Caco-2 (cell line): ENCODE results near the gene B4GALT4. TPM values are rescaled to one million over a fixed set of nuclear protein-coding genes. Genes with fewer than 3 reads are reported as not detected.

ENCODE experiments used
- BruUV-seq: library from RNA; stranded (reverse); fragments of 400-500 nt; replicated peaks from 2 replicates; lab custom pipeline; 2021; lab: Mats Ljungman, UMichigan
- CTCF ChIA-PET: fragments of 300-600 bp; sonication (Branson Sonifier 250); formaldehyde crosslinking; loops from one replicate; lab custom pipeline; 2022; ENCODE audit warnings: antibody characterized with exemption; lab: Charles Lee
- POLR2A ChIA-PET: fragments of 300-600 bp; sonication (Branson Sonifier 250); formaldehyde crosslinking; loops from one replicate; lab custom pipeline; 2022; ENCODE audit warnings: antibody characterized with exemption; lab: Charles Lee
- DNase-seq, 2 experiments: peaks; one replicate each; pipeline versions ENCODE4 v3.0.0 to v3.0.0-alpha.2; 2020 to 2022
- H3K27me3 ChIP-seq: replicated peaks from 2 replicates; pipeline ENCODE4 v1.6.0; 2011; ENCODE audit warnings: low read length; ENCODE audit not compliant: control insufficient read depth, insufficient read depth
- H3K36me3 ChIP-seq: 2 replicates; pipeline ENCODE4 v1.5.1; 2011; ENCODE audit warnings: low read length; ENCODE audit not compliant: control insufficient read depth, insufficient read depth
- H3K4me1 ChIP-seq: fragments of 250-450 bp; sonication (Bioruptor Pico); 2 replicates; pipeline ENCODE4 v1.5.1; 2020; ENCODE audit warnings: mild to moderate bottlenecking
- H3K4me3 ChIP-seq: 2 replicates; pipeline ENCODE4 v1.5.1; 2011; ENCODE audit warnings: low read depth, mild to moderate bottlenecking, control low read depth, low read length
- H3K9me3 ChIP-seq: fragments of 250-450 bp; sonication (Bioruptor Pico); 2 replicates; pipeline ENCODE4 v1.5.1; 2020; ENCODE audit warnings: mild to moderate bottlenecking, moderate library complexity
- H3K27ac Mint-ChIP-seq: one replicate; pipeline ENCODE4 v1.8.0; 2022; ENCODE audit warnings: mixed read lengths; ENCODE audit not compliant: unreplicated experiment
- H3K27me3 Mint-ChIP-seq: one replicate; pipeline ENCODE4 v1.8.0; 2022; ENCODE audit warnings: mixed read lengths; ENCODE audit not compliant: insufficient read depth, unreplicated experiment
- H3K36me3 Mint-ChIP-seq: one replicate; pipeline ENCODE4 v1.8.0; 2022; ENCODE audit warnings: mild to moderate bottlenecking, mixed read lengths; ENCODE audit not compliant: insufficient read depth, unreplicated experiment
- H3K4me1 Mint-ChIP-seq: one replicate; pipeline ENCODE4 v1.8.0; 2022; ENCODE audit warnings: low read depth, mixed read lengths; ENCODE audit not compliant: unreplicated experiment
- H3K4me3 Mint-ChIP-seq: one replicate; pipeline ENCODE4 v1.8.0; 2022; ENCODE audit warnings: mild to moderate bottlenecking, moderate library complexity, mixed read lengths; ENCODE audit not compliant: unreplicated experiment
- H3K9me3 Mint-ChIP-seq: one replicate; pipeline ENCODE4 v1.8.0; 2022; ENCODE audit warnings: mixed read lengths; ENCODE audit not compliant: unreplicated experiment
- CTCF ChIP-seq, 2 experiments: fragments of 200-600 bp in 1 of 2; IDR thresholded peaks; 1 replicate in 1 of 2; 2 replicates in 1 of 2; pipeline versions ENCODE4 v1.5.1 to v1.8.0; 2011 to 2022; ENCODE audit warnings: antibody characterized with exemption in 1 of 2, control low read depth in 1 of 2, inconsistent platforms in 1 of 2, low read depth in 1 of 2, low read length in 1 of 2, mild to moderate bottlenecking in 1 of 2, moderate library complexity in 1 of 2; ENCODE audit not compliant: insufficient read depth in 1 of 2, severe bottlenecking in 1 of 2, unreplicated experiment in 1 of 2
- intact Hi-C: fragments of 100-400 bp; cut with micrococcal nuclease; formaldehyde crosslinking; loops from one replicate; pipeline ENCODE4 v1.10.0; 2022; ENCODE audit not compliant: unreplicated experiment
- total RNA-seq: library from RNA; stranded (reverse); gene quantifications from 2 replicates; pipeline ENCODE4 v1.2.3, GENCODE V29; 2022

B4GALT4 gene
- total RNA-seq, 1 experiment from 2014 or later = 59.7 TPM

GRCh38 chr3:119228373-119229145 lies 12.1 kb downstream of the B4GALT4 start:
- Histone ChIP-seq H3K4me3 (no peak overlapping the region), H3K9me3 (no peaks in the 10 kb centered on the region), H3K36me3 (peaks cover 3% of the 10 kb centered on the region; the same call in 1 of the 2 replicates), H3K27me3 (no peaks in the 10 kb centered on the region), H3K4me1 (no peaks in the 10 kb centered on the region)
- CTCF ChIA-PET = no interaction called here
- TF ChIP-seq CTCF (IDR thresholded peaks at IDR 0.05; ENCODE audit: insufficient read depth in 1 of 2, low read depth in 1 of 2, low read length in 1 of 2, severe bottlenecking in 1 of 2, unreplicated experiment in 1 of 2) = no peak
- H3K4me3 Mint-ChIP-seq = no peak overlapping the region
- intact Hi-C loops = no loop called here
- POLR2A ChIA-PET = interaction anchor here (0.9 kb wide), 1 partner anchor 12 kb away, joined by 4 read pairs; the partner anchor contains the start of gene B4GALT4
- peaks cover 63% of the 10 kb centered on the region for H3K36me3 Mint-ChIP-seq
- H3K4me1 Mint-ChIP-seq = no peaks in the 10 kb centered on the region
- no peak for DNase-seq
- no peak overlapping the region for H3K27ac Mint-ChIP-seq
- no peaks in the 10 kb centered on the region for H3K9me3 Mint-ChIP-seq
- no TSS peak for BruUV-seq
- H3K27me3 Mint-ChIP-seq = no peaks in the 10 kb centered on the region

- Mint-ChIP-seq H3K4me1 (peaks cover 10% of the 10 kb centered on the region), H3K9me3 (no peaks in the 10 kb centered on the region), H3K36me3 (peaks cover 67% of the 10 kb centered on the region), H3K4me3 (no peak overlapping the region), H3K27me3 (no peaks in the 10 kb centered on the region), H3K27ac (no peak overlapping the region)
- H3K4me3 ChIP-seq = no peak overlapping the region
- intact Hi-C loops = no loop called here
- no peak for DNase-seq
- POLR2A ChIA-PET = interaction anchor here (0.7 to 0.9 kb wide), 2 partner anchors 13 to 14 kb away, joined by 3 to 4 read pairs; partner anchors contain the start of gene B4GALT4
- H3K9me3 ChIP-seq = no peaks in the 10 kb centered on the region
- no TSS peak for BruUV-seq
- no peaks in the 10 kb centered on the region for H3K27me3 ChIP-seq
- CTCF ChIA-PET = interaction anchor here (1.1 kb wide), 1 partner anchor 13 kb away, joined by 4 read pairs; the partner anchor contains the start of gene B4GALT4
- no peaks in the 10 kb centered on the region for H3K4me1 ChIP-seq
- TF ChIP-seq CTCF (IDR thresholded peaks at IDR 0.05; ENCODE audit: insufficient read depth in 1 of 2, low read depth in 1 of 2, low read length in 1 of 2, severe bottlenecking in 1 of 2, unreplicated experiment in 1 of 2) = no peak
- 0 out of 2 replicates have a peak, but pooled peaks cover 3% of the 10 kb centered on the region for H3K36me3 ChIP-seq
These were observed 13.4 kb downstream of the B4GALT4 start for GRCh38 chr3:119227070-119227850.

- no peak for DNase-seq
- Mint-ChIP-seq H3K4me1 (peaks cover 18% of the 10 kb centered on the region), H3K27me3 (no peaks in the 10 kb centered on the region), H3K9me3 (no peaks in the 10 kb centered on the region), H3K36me3 (peaks cover 73% of the 10 kb centered on the region), H3K4me3 (no peak overlapping the region), H3K27ac (no peak overlapping the region)
- intact Hi-C loops = no loop called here
- POLR2A ChIA-PET = no interaction called here
- H3K9me3 ChIP-seq = no peaks in the 10 kb centered on the region
- H3K27me3 ChIP-seq = no peaks in the 10 kb centered on the region
- H3K4me3 ChIP-seq = no peak overlapping the region
- CTCF ChIA-PET = no interaction called here
- H3K4me1 ChIP-seq = no peaks in the 10 kb centered on the region
- H3K36me3 ChIP-seq = peaks cover 3% of the 10 kb centered on the region; the same call in 1 of the 2 replicates
- TF ChIP-seq CTCF (IDR thresholded peaks at IDR 0.05; ENCODE audit: insufficient read depth in 1 of 2, low read depth in 1 of 2, low read length in 1 of 2, severe bottlenecking in 1 of 2, unreplicated experiment in 1 of 2) = no peak
- no TSS peak for BruUV-seq
These were observed 15.6 kb downstream of the B4GALT4 start for GRCh38 chr3:119225121-119225520.
